Measurements from ENCODE around the gene ABCB1. TPM values are rescaled to one million over a fixed set of nuclear protein-coding genes. Genes with fewer than 3 reads are reported as not detected.
"Not testable (repeated sequence)": the region's sequence is repeated elsewhere in the genome, so short reads cannot be mapped to it uniquely, and the experiment has no call there.

Gene ABCB1
- total RNA-seq, 6 experiments from 2014 or later, result 29.4 to 68.5 (median 51.0) TPM

DNA sequence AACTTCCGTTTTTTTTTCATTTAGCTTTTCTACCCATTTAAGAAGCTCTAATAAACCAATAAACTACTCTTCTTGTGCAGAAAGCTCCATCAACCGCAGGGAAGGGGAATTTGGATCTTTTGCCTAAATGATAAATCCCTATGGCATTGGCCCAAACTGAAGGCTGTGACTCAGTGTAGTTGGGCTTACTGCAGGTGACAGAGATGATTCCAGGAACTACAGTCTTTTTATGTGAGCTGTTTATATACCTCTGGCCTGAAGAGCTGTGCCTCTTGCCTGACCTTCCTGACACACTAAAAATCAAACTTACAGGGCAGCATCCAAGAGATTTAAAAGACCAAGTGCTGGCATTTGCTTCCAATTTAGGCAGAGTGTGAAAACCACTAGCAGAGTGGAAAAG is 25.2 kb downstream of the ABCB1 start:
- H3K4me3 ChIP-seq, result no peak overlapping the region
- intact Hi-C loops (cut with DNase I), result no loop called here
- H3K9me3 ChIP-seq, result no peaks in the 10 kb centered on the region
- peak overlapping the region in 1 of 3 donors; percentile 29 for H3K27ac ChIP-seq
- peaks cover 0 to 6% (median 0%) of the 10 kb centered on the region in 4 donors for H3K36me3 ChIP-seq
- 41% methylated on average over 2 of the region's 2 CpGs for WGBS (ENCODE audit: insufficient coverage, low coverage, low lambda C conversion rate, missing lambda C conversion rate)
- no peaks in the 10 kb centered on the region for H3K27me3 ChIP-seq
- DNase-seq (no peak), ATAC-seq (peak in 2 of 4 donors; percentile 47 to 91)
- TF ChIP-seq, protein P1, sequence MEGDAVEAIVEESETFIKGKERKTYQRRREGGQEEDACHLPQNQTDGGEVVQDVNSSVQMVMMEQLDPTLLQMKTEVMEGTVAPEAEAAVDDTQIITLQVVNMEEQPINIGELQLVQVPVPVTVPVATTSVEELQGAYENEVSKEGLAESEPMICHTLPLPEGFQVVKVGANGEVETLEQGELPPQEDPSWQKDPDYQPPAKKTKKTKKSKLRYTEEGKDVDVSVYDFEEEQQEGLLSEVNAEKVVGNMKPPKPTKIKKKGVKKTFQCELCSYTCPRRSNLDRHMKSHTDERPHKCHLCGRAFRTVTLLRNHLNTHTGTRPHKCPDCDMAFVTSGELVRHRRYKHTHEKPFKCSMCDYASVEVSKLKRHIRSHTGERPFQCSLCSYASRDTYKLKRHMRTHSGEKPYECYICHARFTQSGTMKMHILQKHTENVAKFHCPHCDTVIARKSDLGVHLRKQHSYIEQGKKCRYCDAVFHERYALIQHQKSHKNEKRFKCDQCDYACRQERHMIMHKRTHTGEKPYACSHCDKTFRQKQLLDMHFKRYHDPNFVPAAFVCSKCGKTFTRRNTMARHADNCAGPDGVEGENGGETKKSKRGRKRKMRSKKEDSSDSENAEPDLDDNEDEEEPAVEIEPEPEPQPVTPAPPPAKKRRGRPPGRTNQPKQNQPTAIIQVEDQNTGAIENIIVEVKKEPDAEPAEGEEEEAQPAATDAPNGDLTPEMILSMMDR (IDR thresholded peaks at IDR 0.05), result no peak
- no peak for TF ChIP-seq POLR2A (IDR thresholded peaks at IDR 0.05)
- H3K4me1 ChIP-seq, result peaks cover 0 to 9% (median 0%) of the 10 kb centered on the region in 4 donors

DNA sequence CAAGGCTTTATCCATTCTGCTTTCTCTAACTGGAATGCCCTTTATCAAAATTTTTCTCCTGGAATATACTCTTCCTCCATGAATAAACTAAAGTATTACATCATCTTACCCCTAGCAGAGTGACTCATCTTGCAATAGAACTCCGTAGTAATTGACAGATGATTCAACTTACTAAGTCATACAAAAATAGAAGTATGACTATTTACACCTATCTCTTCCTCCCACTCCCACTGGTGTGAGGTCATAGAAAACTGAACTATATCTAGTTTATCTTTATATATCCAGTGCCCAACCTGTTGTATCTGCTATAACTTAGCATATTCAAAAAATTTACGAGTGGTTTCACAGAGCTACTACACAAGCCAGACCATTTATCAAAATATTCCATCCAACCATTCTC is 26.1 kb downstream of the ABCB1 start:
- intact Hi-C loops (cut with DNase I), result no loop called here
- WGBS (ENCODE audit: insufficient coverage, low coverage, low lambda C conversion rate, missing lambda C conversion rate), result 0% methylated on average over 2 of the region's 2 CpGs
- Histone ChIP-seq H3K36me3 (no peaks in the 10 kb centered on the region), H3K27ac (peak overlapping the region in 1 of 3 donors; percentile 29), H3K9me3 (no peaks in the 10 kb centered on the region), H3K4me3 (no peak overlapping the region), H3K4me1 (peaks cover 0 to 17% (median 3%) of the 10 kb centered on the region in 4 donors), H3K27me3 (no peaks in the 10 kb centered on the region)
- ATAC-seq (peak in 3 of 4 donors; percentile 24 to 83 (median 30)), DNase-seq (no peak)
- no peak for TF ChIP-seq POLR2A (IDR thresholded peaks at IDR 0.05)
- TF ChIP-seq, protein P1 (IDR thresholded peaks at IDR 0.05), result no peak

DNA sequence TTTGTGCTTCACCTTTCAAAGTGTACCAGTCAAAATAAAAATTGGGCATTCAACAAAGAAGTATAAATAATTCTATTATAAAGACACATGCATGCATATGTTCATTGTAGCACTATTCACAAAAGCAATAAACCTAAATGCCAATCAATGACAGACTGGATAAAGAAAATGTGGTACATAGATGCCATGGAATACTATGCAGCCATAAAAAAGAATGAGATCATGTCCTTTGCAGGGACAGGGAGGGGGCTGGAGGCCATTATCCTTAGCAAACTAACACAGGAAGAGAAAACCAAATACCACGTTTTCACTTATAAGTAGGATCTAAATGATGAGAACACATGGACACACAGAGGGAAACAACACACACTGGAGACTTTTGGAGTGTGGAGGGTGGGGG is 28.2 kb downstream of the ABCB1 start:
- H3K27me3 ChIP-seq; DNase-seq; H3K9me3 ChIP-seq; intact Hi-C loops (cut with DNase I); H3K36me3 ChIP-seq; H3K4me3 ChIP-seq; ATAC-seq; H3K27ac ChIP-seq: not testable (repeated sequence)
- peaks cover 0 to 31% (median 4%) of the 10 kb centered on the region in 4 donors for H3K4me1 ChIP-seq
- 64% methylated on average over 1 of the region's 1 CpG for WGBS (ENCODE audit: insufficient coverage, low coverage, low lambda C conversion rate, missing lambda C conversion rate)

DNA sequence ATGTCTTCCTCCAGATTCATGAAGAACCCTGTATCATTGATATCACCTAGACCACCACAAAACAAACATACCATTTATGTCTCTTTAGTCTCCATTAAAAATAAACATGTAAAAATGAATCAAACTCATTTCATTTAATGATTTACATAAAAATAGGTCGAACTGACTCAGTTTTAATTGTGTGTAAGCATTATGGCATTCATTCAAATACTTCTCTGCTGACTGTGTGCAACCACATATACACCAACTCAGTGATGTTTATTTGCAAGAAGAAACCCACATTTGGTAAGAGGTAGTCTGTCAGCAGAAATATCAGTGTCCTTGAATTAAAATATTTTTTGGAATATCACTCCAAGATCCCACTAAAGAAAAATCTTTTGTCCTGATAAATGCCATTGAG is 30.5 kb downstream of the ABCB1 start:
- no peak for ATAC-seq
- peak overlapping the region in 2 of 3 donors; percentile 22 to 56 for H3K27ac ChIP-seq

DNA sequence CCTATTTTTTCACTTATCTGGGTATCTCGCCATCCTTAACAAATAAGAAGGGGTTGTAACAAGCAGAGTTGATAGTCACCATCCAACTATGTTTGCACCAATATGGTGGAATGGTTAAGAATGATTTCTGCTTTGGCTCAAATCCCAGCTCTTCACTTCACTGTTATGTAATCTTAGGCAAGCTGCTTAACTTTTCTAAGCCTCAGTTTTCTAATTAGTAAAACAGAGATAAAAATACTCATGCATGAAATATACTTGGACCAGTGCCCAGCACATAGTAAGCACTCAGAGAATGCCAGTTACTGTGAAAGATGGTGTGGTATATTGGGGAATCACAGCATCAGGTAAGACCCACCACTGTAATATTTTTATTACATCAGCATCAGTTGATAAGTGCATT is 33.6 kb downstream of the ABCB1 start:
- WGBS (ENCODE audit: insufficient coverage, low coverage, low lambda C conversion rate, missing lambda C conversion rate), result 83% methylated on average over 1 of the region's 1 CpG
- no peak for DNase-seq
- no peaks in the 10 kb centered on the region for H3K9me3 ChIP-seq
- H3K27me3 ChIP-seq, result no peaks in the 10 kb centered on the region
- H3K4me1 ChIP-seq, result peaks cover 0 to 43% (median 10%) of the 10 kb centered on the region in 4 donors
- no peak overlapping the region for H3K27ac ChIP-seq
- TF ChIP-seq, protein P1 (IDR thresholded peaks at IDR 0.05), result no peak
- TF ChIP-seq POLR2A (IDR thresholded peaks at IDR 0.05), result no peak
- intact Hi-C loops (cut with DNase I), result no loop called here
- no peak overlapping the region for H3K4me3 ChIP-seq
- no peaks in the 10 kb centered on the region for H3K36me3 ChIP-seq
- no peak for ATAC-seq

More for the DNA sequence above, 30.5 kb downstream of the ABCB1 start:
- Histone ChIP-seq H3K27me3 (no peaks in the 10 kb centered on the region), H3K9me3 (no peaks in the 10 kb centered on the region), H3K36me3 (no peaks in the 10 kb centered on the region), H3K4me3 (no peak overlapping the region), H3K4me1 (peaks cover 0 to 40% (median 6%) of the 10 kb centered on the region in 4 donors)
- no peak for DNase-seq
- TF ChIP-seq, protein P1 (IDR thresholded peaks at IDR 0.05), result no peak
- TF ChIP-seq POLR2A (IDR thresholded peaks at IDR 0.05), result no peak
- intact Hi-C loops (cut with DNase I), result no loop called here
- WGBS (ENCODE audit: insufficient coverage, low coverage, low lambda C conversion rate, missing lambda C conversion rate), result 27% methylated on average over 1 of the region's 1 CpG
